ENCODE data around the gene FAM149A.

DNA sequence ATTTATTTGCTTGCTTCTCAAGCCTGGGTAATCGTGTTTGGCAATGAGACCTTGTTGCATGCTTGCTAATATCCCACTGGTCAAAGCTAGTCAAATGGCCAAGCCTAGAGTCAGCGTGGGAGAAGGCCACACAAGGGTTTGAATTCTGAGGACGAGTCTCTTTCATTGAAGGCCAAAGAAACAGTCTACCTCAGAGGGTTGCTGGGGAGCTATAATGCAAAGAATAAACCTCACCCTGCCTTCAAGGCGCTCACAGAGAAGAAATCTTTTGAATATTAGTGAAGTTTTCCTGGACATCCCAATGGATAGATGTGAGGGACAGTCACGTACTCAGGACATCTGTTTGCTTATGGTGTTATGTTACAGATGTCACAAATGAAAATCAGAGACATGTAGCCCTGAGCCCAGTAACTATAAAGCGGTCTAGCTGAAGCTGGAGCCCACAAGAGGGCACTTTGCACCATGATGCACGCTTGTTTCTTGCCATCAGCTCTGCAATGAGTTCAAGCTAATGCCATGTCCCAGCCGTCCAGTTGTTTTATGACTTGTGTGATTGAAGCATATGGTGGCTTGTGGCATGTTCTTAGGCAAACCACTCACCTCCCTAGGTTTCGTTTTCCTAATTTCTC is 36.6 kb upstream of the FAM149A start:
- TF ChIP-seq ZNF335 (tag by site-specific recombination; conservative IDR thresholded peaks at IDR 0.05) (no peak), ZBTB8A (tag by site-specific recombination; IDR thresholded peaks at IDR 0.05) (peak; percentile 89), TCF7L2 (IDR thresholded peaks at IDR 0.05; ENCODE audit: borderline replicate concordance, low read depth, low read length) (no peak), ZNF121 (tag by site-specific recombination; IDR thresholded peaks at IDR 0.05) (no peak), ZNF792 (tag by site-specific recombination; IDR thresholded peaks at IDR 0.05) (no peak), BCL11A (tag by site-specific recombination; IDR thresholded peaks at IDR 0.05; ENCODE audit: low read depth) (no peak), ZFHX2 (tag by site-specific recombination; conservative IDR thresholded peaks at IDR 0.05) (no peak)
- TF ChIP-seq, protein P1, sequence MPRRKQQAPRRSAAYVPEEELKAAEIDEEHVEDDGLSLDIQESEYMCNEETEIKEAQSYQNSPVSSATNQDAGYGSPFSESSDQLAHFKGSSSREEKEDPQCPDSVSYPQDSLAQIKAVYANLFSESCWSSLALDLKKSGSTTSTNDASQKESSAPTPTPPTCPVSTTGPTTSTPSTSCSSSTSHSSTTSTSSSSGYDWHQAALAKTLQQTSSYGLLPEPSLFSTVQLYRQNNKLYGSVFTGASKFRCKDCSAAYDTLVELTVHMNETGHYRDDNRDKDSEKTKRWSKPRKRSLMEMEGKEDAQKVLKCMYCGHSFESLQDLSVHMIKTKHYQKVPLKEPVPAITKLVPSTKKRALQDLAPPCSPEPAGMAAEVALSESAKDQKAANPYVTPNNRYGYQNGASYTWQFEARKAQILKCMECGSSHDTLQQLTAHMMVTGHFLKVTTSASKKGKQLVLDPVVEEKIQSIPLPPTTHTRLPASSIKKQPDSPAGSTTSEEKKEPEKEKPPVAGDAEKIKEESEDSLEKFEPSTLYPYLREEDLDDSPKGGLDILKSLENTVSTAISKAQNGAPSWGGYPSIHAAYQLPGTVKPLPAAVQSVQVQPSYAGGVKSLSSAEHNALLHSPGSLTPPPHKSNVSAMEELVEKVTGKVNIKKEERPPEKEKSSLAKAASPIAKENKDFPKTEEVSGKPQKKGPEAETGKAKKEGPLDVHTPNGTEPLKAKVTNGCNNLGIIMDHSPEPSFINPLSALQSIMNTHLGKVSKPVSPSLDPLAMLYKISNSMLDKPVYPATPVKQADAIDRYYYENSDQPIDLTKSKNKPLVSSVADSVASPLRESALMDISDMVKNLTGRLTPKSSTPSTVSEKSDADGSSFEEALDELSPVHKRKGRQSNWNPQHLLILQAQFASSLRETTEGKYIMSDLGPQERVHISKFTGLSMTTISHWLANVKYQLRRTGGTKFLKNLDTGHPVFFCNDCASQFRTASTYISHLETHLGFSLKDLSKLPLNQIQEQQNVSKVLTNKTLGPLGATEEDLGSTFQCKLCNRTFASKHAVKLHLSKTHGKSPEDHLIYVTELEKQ (tag by site-specific recombination; IDR thresholded peaks at IDR 0.05; ENCODE audit: borderline replicate concordance), result no peak
- TF ChIP-seq, protein P2, sequence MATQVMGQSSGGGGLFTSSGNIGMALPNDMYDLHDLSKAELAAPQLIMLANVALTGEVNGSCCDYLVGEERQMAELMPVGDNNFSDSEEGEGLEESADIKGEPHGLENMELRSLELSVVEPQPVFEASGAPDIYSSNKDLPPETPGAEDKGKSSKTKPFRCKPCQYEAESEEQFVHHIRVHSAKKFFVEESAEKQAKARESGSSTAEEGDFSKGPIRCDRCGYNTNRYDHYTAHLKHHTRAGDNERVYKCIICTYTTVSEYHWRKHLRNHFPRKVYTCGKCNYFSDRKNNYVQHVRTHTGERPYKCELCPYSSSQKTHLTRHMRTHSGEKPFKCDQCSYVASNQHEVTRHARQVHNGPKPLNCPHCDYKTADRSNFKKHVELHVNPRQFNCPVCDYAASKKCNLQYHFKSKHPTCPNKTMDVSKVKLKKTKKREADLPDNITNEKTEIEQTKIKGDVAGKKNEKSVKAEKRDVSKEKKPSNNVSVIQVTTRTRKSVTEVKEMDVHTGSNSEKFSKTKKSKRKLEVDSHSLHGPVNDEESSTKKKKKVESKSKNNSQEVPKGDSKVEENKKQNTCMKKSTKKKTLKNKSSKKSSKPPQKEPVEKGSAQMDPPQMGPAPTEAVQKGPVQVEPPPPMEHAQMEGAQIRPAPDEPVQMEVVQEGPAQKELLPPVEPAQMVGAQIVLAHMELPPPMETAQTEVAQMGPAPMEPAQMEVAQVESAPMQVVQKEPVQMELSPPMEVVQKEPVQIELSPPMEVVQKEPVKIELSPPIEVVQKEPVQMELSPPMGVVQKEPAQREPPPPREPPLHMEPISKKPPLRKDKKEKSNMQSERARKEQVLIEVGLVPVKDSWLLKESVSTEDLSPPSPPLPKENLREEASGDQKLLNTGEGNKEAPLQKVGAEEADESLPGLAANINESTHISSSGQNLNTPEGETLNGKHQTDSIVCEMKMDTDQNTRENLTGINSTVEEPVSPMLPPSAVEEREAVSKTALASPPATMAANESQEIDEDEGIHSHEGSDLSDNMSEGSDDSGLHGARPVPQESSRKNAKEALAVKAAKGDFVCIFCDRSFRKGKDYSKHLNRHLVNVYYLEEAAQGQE (tag by site-specific recombination; IDR thresholded peaks at IDR 0.05), result no peak
- TF ChIP-seq, protein P3, sequence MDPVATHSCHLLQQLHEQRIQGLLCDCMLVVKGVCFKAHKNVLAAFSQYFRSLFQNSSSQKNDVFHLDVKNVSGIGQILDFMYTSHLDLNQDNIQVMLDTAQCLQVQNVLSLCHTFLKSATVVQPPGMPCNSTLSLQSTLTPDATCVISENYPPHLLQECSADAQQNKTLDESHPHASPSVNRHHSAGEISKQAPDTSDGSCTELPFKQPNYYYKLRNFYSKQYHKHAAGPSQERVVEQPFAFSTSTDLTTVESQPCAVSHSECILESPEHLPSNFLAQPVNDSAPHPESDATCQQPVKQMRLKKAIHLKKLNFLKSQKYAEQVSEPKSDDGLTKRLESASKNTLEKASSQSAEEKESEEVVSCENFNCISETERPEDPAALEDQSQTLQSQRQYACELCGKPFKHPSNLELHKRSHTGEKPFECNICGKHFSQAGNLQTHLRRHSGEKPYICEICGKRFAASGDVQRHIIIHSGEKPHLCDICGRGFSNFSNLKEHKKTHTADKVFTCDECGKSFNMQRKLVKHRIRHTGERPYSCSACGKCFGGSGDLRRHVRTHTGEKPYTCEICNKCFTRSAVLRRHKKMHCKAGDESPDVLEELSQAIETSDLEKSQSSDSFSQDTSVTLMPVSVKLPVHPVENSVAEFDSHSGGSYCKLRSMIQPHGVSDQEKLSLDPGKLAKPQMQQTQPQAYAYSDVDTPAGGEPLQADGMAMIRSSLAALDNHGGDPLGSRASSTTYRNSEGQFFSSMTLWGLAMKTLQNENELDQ (tag by site-specific recombination; IDR thresholded peaks at IDR 0.05; ENCODE audit: low read depth), result no peak
- TF ChIP-seq, protein P4, sequence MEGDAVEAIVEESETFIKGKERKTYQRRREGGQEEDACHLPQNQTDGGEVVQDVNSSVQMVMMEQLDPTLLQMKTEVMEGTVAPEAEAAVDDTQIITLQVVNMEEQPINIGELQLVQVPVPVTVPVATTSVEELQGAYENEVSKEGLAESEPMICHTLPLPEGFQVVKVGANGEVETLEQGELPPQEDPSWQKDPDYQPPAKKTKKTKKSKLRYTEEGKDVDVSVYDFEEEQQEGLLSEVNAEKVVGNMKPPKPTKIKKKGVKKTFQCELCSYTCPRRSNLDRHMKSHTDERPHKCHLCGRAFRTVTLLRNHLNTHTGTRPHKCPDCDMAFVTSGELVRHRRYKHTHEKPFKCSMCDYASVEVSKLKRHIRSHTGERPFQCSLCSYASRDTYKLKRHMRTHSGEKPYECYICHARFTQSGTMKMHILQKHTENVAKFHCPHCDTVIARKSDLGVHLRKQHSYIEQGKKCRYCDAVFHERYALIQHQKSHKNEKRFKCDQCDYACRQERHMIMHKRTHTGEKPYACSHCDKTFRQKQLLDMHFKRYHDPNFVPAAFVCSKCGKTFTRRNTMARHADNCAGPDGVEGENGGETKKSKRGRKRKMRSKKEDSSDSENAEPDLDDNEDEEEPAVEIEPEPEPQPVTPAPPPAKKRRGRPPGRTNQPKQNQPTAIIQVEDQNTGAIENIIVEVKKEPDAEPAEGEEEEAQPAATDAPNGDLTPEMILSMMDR (tag by site-specific recombination; IDR thresholded peaks at IDR 0.05), result peak; percentile 45; the same call in 1 of the 2 replicates

Data from HEK293 (cell line).